Activated naive CD8-positive, alpha-beta T cell treated with anti-CD3 and anti-CD28 coated beads for 36 hours (primary cell): ENCODE data around the gene SUGP1. TPM values are rescaled to one million over a fixed set of nuclear protein-coding genes. Genes with fewer than 3 reads are reported as not detected.
"Not testable (repeated sequence)": the region's sequence is repeated elsewhere in the genome, so short reads cannot be mapped to it uniquely, and the experiment has no call there.

Source experiments
- DNase-seq: peaks from one replicate; pipeline ENCODE4 v3.0.0; 2021
- H3K27ac Mint-ChIP-seq: one replicate; pipeline ENCODE4 v1.8.0; 2022; ENCODE audit warnings: mild to moderate bottlenecking, moderate library complexity, mixed read lengths
- H3K27me3 Mint-ChIP-seq: one replicate; pipeline ENCODE4 v1.8.0; 2022; ENCODE audit warnings: mild to moderate bottlenecking, mixed read lengths
- H3K36me3 Mint-ChIP-seq: one replicate; pipeline ENCODE4 v1.8.0; 2021; ENCODE audit warnings: mild to moderate bottlenecking, mixed read lengths
- H3K4me1 Mint-ChIP-seq: one replicate; pipeline ENCODE4 v1.8.0; 2021; ENCODE audit warnings: mixed read lengths
- H3K4me3 Mint-ChIP-seq: one replicate; pipeline ENCODE4 v1.8.0; 2022; ENCODE audit warnings: mild to moderate bottlenecking, moderate library complexity, mixed read lengths
- H3K9me3 Mint-ChIP-seq: one replicate; pipeline ENCODE4 v1.8.0; 2022; ENCODE audit warnings: mixed read lengths
- total RNA-seq, 2 experiments: library from RNA; stranded (reverse); gene quantifications; one replicate each; pipeline ENCODE4 v1.2.3, GENCODE V29; 2021

The SUGP1 gene, protein sequence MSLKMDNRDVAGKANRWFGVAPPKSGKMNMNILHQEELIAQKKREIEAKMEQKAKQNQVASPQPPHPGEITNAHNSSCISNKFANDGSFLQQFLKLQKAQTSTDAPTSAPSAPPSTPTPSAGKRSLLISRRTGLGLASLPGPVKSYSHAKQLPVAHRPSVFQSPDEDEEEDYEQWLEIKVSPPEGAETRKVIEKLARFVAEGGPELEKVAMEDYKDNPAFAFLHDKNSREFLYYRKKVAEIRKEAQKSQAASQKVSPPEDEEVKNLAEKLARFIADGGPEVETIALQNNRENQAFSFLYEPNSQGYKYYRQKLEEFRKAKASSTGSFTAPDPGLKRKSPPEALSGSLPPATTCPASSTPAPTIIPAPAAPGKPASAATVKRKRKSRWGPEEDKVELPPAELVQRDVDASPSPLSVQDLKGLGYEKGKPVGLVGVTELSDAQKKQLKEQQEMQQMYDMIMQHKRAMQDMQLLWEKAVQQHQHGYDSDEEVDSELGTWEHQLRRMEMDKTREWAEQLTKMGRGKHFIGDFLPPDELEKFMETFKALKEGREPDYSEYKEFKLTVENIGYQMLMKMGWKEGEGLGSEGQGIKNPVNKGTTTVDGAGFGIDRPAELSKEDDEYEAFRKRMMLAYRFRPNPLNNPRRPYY
- 10 to 100 TPM; 58.2 to 59.4 TPM for total RNA-seq

DNA sequence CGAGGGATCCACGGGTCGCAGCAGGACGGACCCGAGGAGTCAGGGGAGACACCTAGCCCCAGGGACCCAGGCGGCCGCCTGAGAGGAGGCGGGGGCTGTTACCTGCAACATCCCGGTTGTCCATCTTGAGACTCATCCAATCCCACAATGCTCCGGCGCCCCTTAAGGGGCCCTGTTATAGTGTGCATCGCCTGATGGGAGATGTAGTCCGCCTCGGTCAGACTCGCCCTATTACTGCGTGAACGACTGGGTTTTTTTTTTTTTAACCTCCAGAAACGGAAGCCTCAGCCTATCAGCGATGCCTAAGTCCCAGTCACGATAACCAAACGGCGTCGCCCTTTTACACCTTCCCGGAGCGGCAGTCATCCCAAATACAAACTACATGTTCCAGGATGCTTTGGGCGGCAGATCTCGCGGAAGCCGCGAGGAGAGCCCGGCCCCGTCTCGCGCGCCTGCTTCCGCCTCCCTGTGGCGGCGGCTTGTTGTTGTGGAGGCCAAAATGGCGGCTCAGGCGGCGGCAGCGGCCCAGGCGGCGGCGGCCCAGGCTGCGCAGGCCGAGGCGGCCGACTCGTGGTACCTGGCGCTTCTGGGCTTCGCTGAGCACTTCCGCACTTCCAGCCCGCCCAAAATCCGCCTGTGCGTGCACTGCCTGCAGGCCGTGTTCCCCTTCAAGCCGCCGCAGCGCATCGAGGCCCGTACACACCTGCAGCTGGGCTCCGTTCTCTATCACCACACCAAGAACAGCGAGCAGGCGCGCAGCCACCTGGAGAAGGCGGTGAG lies at the start of gene SUGP1, which contains the start of gene MAU2:
TSS of gene SUGP1 (minus strand) at position 149 of the 780 bp plus-strand sequence. CDS start at position 136, 13 bp downstream.
TSS of gene MAU2 (plus strand) at position 469 of the 780 bp plus-strand sequence. CDS start at position 500, 31 bp downstream.
- Mint-ChIP-seq H3K4me1 (peaks cover 38% of the 10 kb centered on the region), H3K4me3 (peak within 1 kb of the TSS; percentile 92), H3K9me3 (no peaks in the 10 kb centered on the region), H3K27me3 (no peaks in the 10 kb centered on the region), H3K27ac (peak within 1 kb of the TSS; percentile 99), H3K36me3 (peaks cover 26% of the 10 kb centered on the region)
- peak; percentile 93 for DNase-seq

DNA sequence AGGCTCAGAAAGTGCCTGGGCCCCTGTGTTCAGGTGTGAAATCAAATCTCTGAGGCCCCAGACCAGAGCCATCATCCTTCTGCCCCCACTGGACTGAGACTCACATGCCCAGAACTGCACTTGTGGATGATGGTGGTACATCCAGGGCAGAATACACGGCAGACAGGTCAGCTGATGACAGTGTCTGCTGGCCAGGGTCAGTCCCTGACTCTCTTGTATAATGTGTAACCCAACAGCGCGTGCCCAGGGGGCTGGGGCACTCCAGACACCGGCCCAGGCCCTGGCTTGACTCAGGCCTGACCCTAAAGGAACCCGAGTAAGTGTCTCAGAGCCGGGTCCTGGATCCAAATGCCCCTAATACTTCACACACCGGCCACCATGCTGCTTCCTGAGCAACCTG lies 47.8 kb upstream of the SUGP1 start:
- Mint-ChIP-seq H3K9me3 (no peaks in the 10 kb centered on the region), H3K36me3 (no peaks in the 10 kb centered on the region)
- no peak for DNase-seq

DNA sequence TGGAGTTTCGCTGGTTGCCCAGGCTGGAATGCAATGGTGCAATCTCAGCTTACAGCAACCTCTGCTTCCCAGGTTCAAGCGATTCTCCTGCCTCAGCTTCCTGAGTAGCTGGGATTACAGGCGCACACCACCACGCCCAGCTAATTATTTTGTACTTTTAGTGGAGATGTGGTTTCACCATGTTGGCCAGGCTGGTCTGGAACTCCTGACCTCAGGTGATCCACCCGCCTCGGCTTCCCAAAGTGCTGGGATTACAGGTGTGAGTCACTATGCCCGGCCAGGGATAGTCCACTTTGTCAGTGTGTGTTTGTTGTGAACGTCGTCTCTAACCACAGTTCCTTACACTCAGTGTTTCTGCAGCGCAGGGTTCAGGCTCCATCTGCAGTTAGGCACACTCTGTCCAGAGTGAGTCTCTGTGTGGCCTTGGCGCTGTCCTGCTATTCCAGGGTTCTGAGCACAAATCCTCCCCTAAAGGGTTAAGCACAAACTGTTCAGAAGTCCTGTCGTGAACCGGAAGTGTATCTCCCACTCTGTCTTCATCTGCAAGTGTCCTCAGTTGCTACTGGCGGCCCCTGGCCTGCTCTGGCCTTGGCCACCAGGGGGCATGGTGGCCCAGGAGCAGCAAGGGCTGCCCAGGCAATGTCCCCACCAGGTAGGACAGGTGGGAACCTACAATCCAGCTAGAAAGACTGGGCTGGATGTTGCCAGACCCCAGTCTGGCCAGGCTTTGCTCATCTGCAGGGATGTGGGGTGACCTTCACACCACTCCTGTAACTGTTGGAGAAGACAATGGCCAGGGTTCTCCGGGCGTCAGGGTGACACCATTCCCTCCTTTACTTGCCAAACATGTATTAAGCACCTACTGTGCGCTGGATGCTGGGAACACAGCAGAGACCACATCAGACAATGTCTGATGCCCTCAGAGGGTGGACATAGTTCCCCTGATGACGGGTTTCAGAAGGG lies 46.4 kb upstream of the SUGP1 start:
- Mint-ChIP-seq H3K4me1 (peaks cover 10% of the 10 kb centered on the region), H3K36me3 (no peaks in the 10 kb centered on the region), H3K27me3 (no peaks in the 10 kb centered on the region), H3K27ac (no peak overlapping the region), H3K4me3 (peak overlapping the region; percentile 29), H3K9me3 (no peaks in the 10 kb centered on the region)
- DNase-seq = peak; percentile 84

More for the DNA sequence above, 47.8 kb upstream of the SUGP1 start:
- peaks cover 15% of the 10 kb centered on the region for H3K4me1 Mint-ChIP-seq
- no peaks in the 10 kb centered on the region for H3K27me3 Mint-ChIP-seq
- no peak overlapping the region for H3K27ac Mint-ChIP-seq
- no peak overlapping the region for H3K4me3 Mint-ChIP-seq

DNA sequence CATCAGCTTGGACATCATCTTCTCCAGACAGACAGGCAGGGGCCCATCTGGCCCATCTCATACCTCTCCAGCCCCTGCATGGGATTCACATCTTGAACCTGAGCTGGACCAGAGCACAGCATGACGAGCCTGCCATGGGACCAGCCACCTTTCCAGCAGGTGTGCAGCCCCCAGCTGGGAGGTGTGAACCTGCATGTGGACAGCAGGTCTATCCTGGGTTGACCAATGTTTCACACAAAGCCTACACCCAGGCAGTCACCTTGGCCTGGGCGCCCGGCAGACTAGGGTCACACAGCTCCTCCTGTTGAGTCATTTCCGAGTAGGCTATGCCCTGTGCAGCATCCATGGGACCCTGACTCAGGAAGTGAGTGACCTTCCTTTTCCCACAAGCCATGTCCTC lies 41.8 kb upstream of the SUGP1 start:
- no peak overlapping the region for H3K4me3 Mint-ChIP-seq

DNA sequence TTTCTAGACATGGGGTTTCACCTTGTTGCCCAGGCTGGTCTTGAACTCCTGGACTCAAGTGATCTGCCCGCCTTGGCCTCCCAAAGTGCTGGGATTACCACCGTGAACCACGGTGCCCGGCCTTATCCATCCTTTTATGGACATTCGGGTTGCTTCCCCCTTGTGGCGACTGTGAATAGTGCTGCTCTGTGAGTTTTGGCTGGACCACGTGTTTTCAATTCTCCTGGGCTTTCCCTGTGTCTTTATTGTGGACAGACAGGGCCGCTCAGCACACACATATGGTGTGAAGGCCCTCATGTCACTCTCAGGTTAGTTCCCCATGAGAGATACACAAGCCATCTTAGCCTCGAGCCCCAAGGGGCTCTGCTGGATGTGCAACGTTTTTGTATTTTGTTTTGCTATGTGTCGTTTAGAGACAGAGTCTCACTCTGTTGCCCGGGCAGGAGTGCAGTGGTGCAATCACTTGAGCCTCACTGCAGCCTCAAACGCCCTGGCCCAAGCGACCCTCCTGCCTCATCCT lies 40.8 kb upstream of the SUGP1 start:
- Mint-ChIP-seq H3K27ac (peak overlapping the region; percentile 54), H3K4me1 (peaks cover 20% of the 10 kb centered on the region), H3K9me3 (no peaks in the 10 kb centered on the region), H3K36me3 (peaks cover 5% of the 10 kb centered on the region), H3K4me3 (no peak overlapping the region), H3K27me3 (no peaks in the 10 kb centered on the region)
- DNase-seq = peak; percentile 73

More for the DNA sequence above, 41.8 kb upstream of the SUGP1 start:
- H3K36me3 Mint-ChIP-seq = peaks cover 5% of the 10 kb centered on the region
- peaks cover 25% of the 10 kb centered on the region for H3K4me1 Mint-ChIP-seq
- H3K27me3 Mint-ChIP-seq = no peaks in the 10 kb centered on the region
- no peaks in the 10 kb centered on the region for H3K9me3 Mint-ChIP-seq
- H3K27ac Mint-ChIP-seq = no peak overlapping the region
- no peak for DNase-seq

DNA sequence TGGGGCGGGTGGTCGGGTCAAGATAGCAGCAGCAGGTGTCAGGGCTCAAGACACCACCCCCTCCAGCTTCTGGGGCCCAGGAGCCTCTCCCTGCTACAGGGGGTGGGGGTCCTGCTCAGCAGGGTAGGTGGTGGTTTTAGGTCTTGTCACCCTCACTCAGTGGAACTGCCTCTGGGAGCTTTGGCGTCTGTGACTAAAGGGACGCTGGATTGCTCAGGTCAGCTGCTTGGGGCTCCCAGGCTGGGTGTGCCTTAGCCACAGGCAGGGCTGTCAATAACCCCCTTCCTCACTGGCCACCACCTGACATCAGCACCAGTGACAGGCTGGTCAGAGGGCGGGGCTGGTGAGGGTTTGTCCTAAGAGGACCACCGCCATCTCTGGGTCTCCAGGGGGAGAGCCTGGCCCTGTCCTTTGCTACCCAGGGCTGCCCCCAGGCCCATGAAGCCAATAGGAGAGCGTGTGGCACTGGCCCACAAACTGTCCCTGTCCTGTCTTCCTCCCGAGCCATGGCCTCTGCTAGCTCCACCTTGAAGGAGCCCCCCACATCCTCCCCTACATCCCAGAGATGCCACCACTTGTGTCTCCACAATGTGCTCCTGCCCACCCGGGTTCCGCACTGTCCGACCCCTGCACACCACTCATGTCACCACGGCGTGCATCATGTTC lies 36.7 kb upstream of the SUGP1 start:
- no peaks in the 10 kb centered on the region for H3K27me3 Mint-ChIP-seq
- no peak overlapping the region for H3K4me3 Mint-ChIP-seq
- H3K4me1 Mint-ChIP-seq = peaks cover 14% of the 10 kb centered on the region
- H3K36me3 Mint-ChIP-seq = peaks cover 9% of the 10 kb centered on the region
- no peaks in the 10 kb centered on the region for H3K9me3 Mint-ChIP-seq
- no peak for DNase-seq
- no peak overlapping the region for H3K27ac Mint-ChIP-seq

DNA sequence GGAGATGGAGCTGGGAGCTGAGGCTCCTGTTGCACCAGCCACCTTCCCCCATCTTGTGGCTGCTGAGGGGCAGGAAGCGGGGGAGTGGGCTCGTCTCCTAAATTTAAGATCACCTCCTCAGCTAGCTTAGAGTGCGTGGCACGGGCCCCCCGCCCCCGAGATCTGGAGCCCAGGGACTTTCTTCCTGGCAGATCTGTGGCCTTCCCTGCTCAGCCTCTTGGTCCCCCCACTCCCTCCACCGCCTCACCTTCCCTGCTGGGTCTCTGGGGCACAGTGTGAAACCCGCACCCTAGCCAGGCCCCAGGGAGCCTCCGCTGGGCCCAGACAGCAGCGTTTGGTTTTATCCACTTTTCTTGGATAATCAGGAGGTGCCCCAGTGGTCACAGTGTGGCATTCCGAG lies 36.2 kb upstream of the SUGP1 start:
- Mint-ChIP-seq H3K4me1 (peaks cover 14% of the 10 kb centered on the region), H3K9me3 (no peaks in the 10 kb centered on the region), H3K27me3 (no peaks in the 10 kb centered on the region), H3K4me3 (no peak overlapping the region), H3K27ac (no peak overlapping the region), H3K36me3 (peaks cover 11% of the 10 kb centered on the region)
- DNase-seq = no peak

DNA sequence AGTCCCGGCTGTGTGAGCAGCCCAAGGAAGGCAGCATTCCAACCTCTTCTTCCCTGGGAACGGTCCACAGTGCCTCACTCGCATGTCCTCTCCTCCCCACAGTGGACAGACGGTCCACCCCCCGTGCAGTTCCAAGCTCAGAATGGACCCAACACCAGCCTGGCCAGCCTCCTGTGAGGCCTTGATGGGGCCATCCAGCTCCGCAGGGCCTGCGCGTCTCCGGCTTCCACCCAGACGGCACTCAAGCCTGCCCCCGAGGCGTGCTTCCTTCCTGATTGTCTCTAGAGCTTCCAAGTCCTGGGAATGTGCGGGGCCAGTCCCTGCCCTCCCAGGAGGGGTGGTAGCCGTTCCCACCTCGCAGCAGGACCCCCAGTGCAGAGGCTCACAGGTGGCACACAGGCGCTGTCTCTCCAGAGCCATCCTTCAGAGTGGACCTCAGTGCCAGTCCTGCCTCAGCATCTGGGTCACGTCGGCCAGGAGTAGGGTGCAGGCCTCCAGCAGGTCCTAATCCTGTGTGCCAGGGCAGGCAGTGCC lies 35.4 kb upstream of the SUGP1 start:
- Mint-ChIP-seq H3K27me3 (no peaks in the 10 kb centered on the region), H3K9me3 (no peaks in the 10 kb centered on the region), H3K36me3 (peaks cover 11% of the 10 kb centered on the region), H3K4me1 (peaks cover 8% of the 10 kb centered on the region), H3K4me3 (no peak overlapping the region), H3K27ac (no peak overlapping the region)
- no peak for DNase-seq

DNA sequence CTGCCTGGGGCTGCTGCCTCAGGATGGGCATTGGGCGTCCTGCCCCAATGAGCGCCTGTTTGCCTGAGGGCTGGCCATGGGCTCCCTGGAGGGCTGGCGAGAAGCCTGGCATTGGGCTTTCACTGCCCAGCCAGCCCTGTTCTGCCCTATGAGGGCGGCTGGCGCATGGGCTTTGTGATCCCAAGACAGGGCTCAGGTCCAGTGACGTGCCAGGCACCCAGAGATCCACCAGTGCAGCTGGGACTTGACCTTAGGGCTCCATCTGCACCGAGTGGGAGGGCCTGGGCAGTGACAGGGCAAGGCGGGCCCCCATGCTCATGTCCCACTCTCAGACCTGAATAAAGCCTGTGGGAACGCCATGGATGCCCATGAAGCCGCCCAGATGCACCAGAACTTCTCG lies 34.6 kb upstream of the SUGP1 start:
- H3K9me3 Mint-ChIP-seq = no peaks in the 10 kb centered on the region
- H3K27me3 Mint-ChIP-seq = no peaks in the 10 kb centered on the region
- H3K4me1 Mint-ChIP-seq = peaks cover 8% of the 10 kb centered on the region
- no peak overlapping the region for H3K27ac Mint-ChIP-seq
- no peak overlapping the region for H3K4me3 Mint-ChIP-seq
- DNase-seq = no peak
- H3K36me3 Mint-ChIP-seq = peaks cover 11% of the 10 kb centered on the region

DNA sequence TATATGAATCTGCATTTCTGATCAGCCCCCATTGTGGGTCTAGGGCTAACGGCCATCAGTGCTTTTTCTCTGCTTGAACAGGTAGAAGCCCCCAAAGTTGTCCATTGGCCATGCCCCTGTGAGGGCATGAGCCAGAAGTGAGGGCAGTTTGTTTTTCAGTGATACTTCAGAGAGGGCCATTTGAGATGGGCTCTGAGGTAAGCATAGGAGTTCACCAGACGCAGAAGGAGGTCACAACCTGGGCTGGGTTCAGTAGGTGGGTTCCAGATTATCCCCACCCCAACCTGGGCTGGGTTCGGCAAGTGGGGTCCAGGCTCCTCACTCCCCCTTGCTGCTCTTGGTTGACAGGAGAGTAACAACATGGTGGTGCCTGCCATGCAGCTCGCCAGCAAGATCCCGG lies 33.7 kb upstream of the SUGP1 start:
- no peaks in the 10 kb centered on the region for H3K9me3 Mint-ChIP-seq
- no peak for DNase-seq
- H3K4me1 Mint-ChIP-seq = peaks cover 7% of the 10 kb centered on the region
- H3K4me3 Mint-ChIP-seq = no peak overlapping the region
- no peaks in the 10 kb centered on the region for H3K27me3 Mint-ChIP-seq
- H3K36me3 Mint-ChIP-seq = peaks cover 15% of the 10 kb centered on the region
- H3K27ac Mint-ChIP-seq = no peak overlapping the region

DNA sequence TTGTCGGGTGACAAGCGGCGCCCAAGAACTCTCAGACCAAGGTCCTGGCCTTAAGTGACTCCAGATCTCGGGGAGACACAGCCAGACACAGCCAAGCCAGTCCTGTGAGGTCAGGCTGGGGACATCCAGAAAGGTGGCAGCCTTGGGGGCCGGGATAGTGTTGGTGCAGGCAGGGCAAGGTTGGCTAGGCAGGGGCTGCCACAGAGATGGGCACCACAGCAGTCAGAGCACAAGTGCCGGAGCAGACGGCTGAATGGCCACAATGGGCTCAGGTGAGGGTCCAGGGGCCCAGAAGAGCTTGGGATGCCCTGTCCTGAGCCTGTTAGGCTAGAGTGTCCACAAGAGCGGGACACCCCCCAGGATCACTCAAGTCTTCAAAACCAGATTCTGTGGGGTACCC lies 32.5 kb upstream of the SUGP1 start:
- peaks cover 15% of the 10 kb centered on the region for H3K36me3 Mint-ChIP-seq
- no peak overlapping the region for H3K4me3 Mint-ChIP-seq
- H3K4me1 Mint-ChIP-seq = no peaks in the 10 kb centered on the region
- H3K27me3 Mint-ChIP-seq = no peaks in the 10 kb centered on the region
- H3K9me3 Mint-ChIP-seq = no peaks in the 10 kb centered on the region
- DNase-seq = no peak
- H3K27ac Mint-ChIP-seq = no peak overlapping the region

DNA sequence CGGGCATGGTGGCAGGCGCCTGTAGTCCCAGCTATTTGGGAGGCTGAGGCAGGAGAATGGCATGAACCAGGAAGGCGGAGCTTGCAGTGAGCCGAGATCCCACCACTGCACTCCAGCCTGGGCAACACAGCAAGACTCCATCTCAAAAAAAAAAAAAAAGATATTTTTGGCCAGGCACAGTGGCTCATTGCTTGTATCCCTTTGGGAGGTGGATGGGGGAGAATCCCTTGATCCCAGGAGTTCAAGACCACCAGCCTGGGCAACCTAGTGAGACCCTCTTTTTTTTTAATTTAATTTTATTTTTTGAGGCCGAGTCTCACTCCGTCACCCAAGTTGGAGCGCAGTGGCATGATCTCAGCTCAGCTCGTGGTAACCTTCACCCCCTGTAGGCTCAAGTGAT lies 30.4 kb upstream of the SUGP1 start:
- H3K9me3 Mint-ChIP-seq, H3K4me3 Mint-ChIP-seq: not testable (repeated sequence)

DNA sequence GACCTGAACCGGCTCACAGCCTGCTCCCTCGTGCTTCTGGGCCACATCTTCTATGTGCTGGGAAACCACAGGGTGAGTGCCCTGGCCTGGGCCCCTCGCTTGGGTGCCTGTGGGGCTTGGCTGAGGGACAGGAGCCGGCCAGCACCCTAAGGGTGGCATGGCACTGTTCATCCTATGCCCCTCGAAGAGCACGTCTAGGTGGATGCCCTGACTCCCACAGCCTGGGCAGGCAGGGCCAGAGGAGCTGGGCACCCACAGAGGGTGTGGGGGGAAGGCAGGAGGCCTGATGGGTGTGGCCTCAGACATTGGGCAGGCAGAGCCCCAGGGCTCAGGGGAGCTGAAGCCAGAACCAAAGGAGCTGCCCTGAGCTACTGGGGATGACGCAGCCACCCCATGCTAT lies 29.1 kb upstream of the SUGP1 start:
- no peak overlapping the region for H3K27ac Mint-ChIP-seq
- no peaks in the 10 kb centered on the region for H3K9me3 Mint-ChIP-seq
- DNase-seq = no peak
- no peak overlapping the region for H3K4me3 Mint-ChIP-seq
- H3K27me3 Mint-ChIP-seq = no peaks in the 10 kb centered on the region
- no peaks in the 10 kb centered on the region for H3K4me1 Mint-ChIP-seq
- H3K36me3 Mint-ChIP-seq = peaks cover 12% of the 10 kb centered on the region

More for the DNA sequence above, 30.4 kb upstream of the SUGP1 start:
- not testable (repeated sequence) for H3K4me1 Mint-ChIP-seq, H3K27me3 Mint-ChIP-seq, H3K27ac Mint-ChIP-seq, DNase-seq
- H3K36me3 Mint-ChIP-seq = peaks cover 12% of the 10 kb centered on the region
